Measurements from ENCODE around the gene GFOD1.
A peak's percentile ranks its signal among the peaks of the same experiment; 100 is the strongest.
"Not testable (repeated sequence)": the region's sequence is repeated elsewhere in the genome, so short reads cannot be mapped to it uniquely, and the experiment has no call there.

GFOD1 gene

GRCh38 chr6:13466304-13467215 lies 20.8 kb downstream of the GFOD1 start:
- no peak for DNase-seq (ENCODE audit: low read depth, low spot score)

- no peak for DNase-seq (ENCODE audit: low read depth, low spot score)
These were observed 21.7 kb downstream of the GFOD1 start for GRCh38 chr6:13465734-13466133.

- no peak for DNase-seq (ENCODE audit: low read depth, low spot score)
These were observed 23.5 kb downstream of the GFOD1 start for GRCh38 chr6:13463941-13464340.

- no peak for DNase-seq (ENCODE audit: low read depth, low spot score)
These were observed 24.1 kb downstream of the GFOD1 start for GRCh38 chr6:13463328-13463717.

- DNase-seq (ENCODE audit: low read depth, low spot score): no peak
These were observed 24.7 kb downstream of the GFOD1 start for GRCh38 chr6:13462458-13463327.

GRCh38 chr6:13461805-13462204 lies 25.6 kb downstream of the GFOD1 start:
- no peak for DNase-seq (ENCODE audit: low read depth, low spot score)

GRCh38 chr6:13461307-13461706 lies 26.1 kb downstream of the GFOD1 start:
- DNase-seq (ENCODE audit: low read depth, low spot score): no peak

GRCh38 chr6:13460289-13460688 lies 27.1 kb downstream of the GFOD1 start:
- not testable (repeated sequence) for DNase-seq (ENCODE audit: low read depth, low spot score)

GRCh38 chr6:13457577-13457976 lies 29.8 kb downstream of the GFOD1 start:
- DNase-seq (ENCODE audit: low read depth, low spot score): no peak

GRCh38 chr6:13455552-13455966 lies 31.8 kb downstream of the GFOD1 start:
- no peak for DNase-seq (ENCODE audit: low read depth, low spot score)

- DNase-seq (ENCODE audit: low read depth, low spot score): peak; percentile 61
These were observed 32.8 kb downstream of the GFOD1 start for GRCh38 chr6:13454286-13455221.

- no peak for DNase-seq (ENCODE audit: low read depth, low spot score)
These were observed 33.6 kb downstream of the GFOD1 start for GRCh38 chr6:13453771-13454251.

GRCh38 chr6:13453153-13453552 lies 34.2 kb downstream of the GFOD1 start:
- DNase-seq (ENCODE audit: low read depth, low spot score): no peak

- DNase-seq (ENCODE audit: low read depth, low spot score): no peak
These were observed 34.9 kb downstream of the GFOD1 start for GRCh38 chr6:13452346-13453117.

- no peak for DNase-seq (ENCODE audit: low read depth, low spot score)
These were observed 36.1 kb downstream of the GFOD1 start for GRCh38 chr6:13451181-13451895.

- no peak for DNase-seq (ENCODE audit: low read depth, low spot score)
These were observed 36.8 kb downstream of the GFOD1 start for GRCh38 chr6:13450628-13451027.

- no peak for DNase-seq (ENCODE audit: low read depth, low spot score)
These were observed 39.3 kb downstream of the GFOD1 start for GRCh38 chr6:13447949-13448724.

- no peak for DNase-seq (ENCODE audit: low read depth, low spot score)
These were observed 41.0 kb downstream of the GFOD1 start for GRCh38 chr6:13446381-13446780.

GRCh38 chr6:13445744-13446115 lies 41.7 kb downstream of the GFOD1 start:
- DNase-seq (ENCODE audit: low read depth, low spot score): no peak

Measured in activated CD4-positive, CD25-positive, alpha-beta regulatory T cell treated with anti-CD3 and anti-CD28 coated beads, Interleukin-2, amount 50 U/mL, for 16 hours (primary cell).